Activated CD8-positive, alpha-beta T cell treated with anti-CD3 and anti-CD28 coated beads, Interleukin-2, amount 10 ng/mL, durations not matched to agents 7 days and 5 days (primary cell): Measurements from ENCODE around the gene CES4A. TPM values are rescaled to one million over a fixed set of nuclear protein-coding genes. Genes with fewer than 3 reads are reported as not detected.
"Not testable (repeated sequence)": the region's sequence is repeated elsewhere in the genome, so short reads cannot be mapped to it uniquely, and the experiment has no call there.

Source experiments
- ATAC-seq: fragments of 150-1000 bp; cut with Tn5 transposase; one replicate; pipeline ENCODE4 v1.10.0; 2021; ENCODE audit warnings: moderate library complexity
- CTCF ChIA-PET: fragments of 350-600 bp; sonication (Branson Sonifier 250); formaldehyde crosslinking; loops from one replicate; lab custom pipeline; 2021; ENCODE audit warnings: antibody characterized with exemption; lab: Charles Lee
- POLR2A ChIA-PET: fragments of 350-600 bp; sonication (Branson Sonifier 250); formaldehyde crosslinking; loops from one replicate; lab custom pipeline; 2021; ENCODE audit warnings: antibody characterized with exemption; lab: Charles Lee
- DNase-seq: peaks from one replicate; pipeline ENCODE4 v3.0.0-alpha.2; 2020
- H3K27ac Mint-ChIP-seq: one replicate; pipeline ENCODE4 v1.8.0; 2021; ENCODE audit warnings: mild to moderate bottlenecking, mixed read lengths
- H3K27me3 Mint-ChIP-seq: one replicate; pipeline ENCODE4 v1.8.0; 2021; ENCODE audit warnings: low read depth, mixed read lengths
- H3K36me3 Mint-ChIP-seq: one replicate; pipeline ENCODE4 v1.8.0; 2021; ENCODE audit warnings: low read depth, mixed read lengths
- H3K4me1 Mint-ChIP-seq: one replicate; pipeline ENCODE4 v1.8.0; 2021; ENCODE audit warnings: low read depth, mixed read lengths
- H3K4me3 Mint-ChIP-seq: one replicate; pipeline ENCODE4 v1.8.0; 2021; ENCODE audit warnings: mild to moderate bottlenecking, mixed read lengths
- H3K9me3 Mint-ChIP-seq: one replicate; pipeline ENCODE4 v1.8.0; 2022; ENCODE audit warnings: mixed read lengths; ENCODE audit not compliant: insufficient read depth
- total RNA-seq, 2 experiments: library from RNA; stranded (reverse); gene quantifications; one replicate each; pipeline ENCODE4 v1.2.3, GENCODE V29; 2021

The CES4A gene
- total RNA-seq, 2 experiments from 2014 or later, result 10.5 to 12.0 TPM

GRCh38 chr16:66974156-66974931, 14.0 kb upstream of the CES4A start:
- H3K27ac Mint-ChIP-seq, result peak overlapping the region; percentile 51
- CTCF ChIA-PET, result interaction anchor here (0.9 to 7.5 kb wide), 8 partner anchors 9 to 184 kb away, joined by 3 to 95 read pairs (median 12); partner anchors contain the start of genes CES3, FBXL8 and TRADD
- not testable (repeated sequence) for H3K4me3 Mint-ChIP-seq, DNase-seq, H3K27me3 Mint-ChIP-seq, ATAC-seq, H3K9me3 Mint-ChIP-seq, H3K36me3 Mint-ChIP-seq
- POLR2A ChIA-PET, result interaction anchor here (1.3 kb wide), 1 partner anchor 181 kb away, joined by 3 read pairs; no protein-coding TSS in a partner anchor
- peaks cover 43% of the 10 kb centered on the region for H3K4me1 Mint-ChIP-seq

DNA sequence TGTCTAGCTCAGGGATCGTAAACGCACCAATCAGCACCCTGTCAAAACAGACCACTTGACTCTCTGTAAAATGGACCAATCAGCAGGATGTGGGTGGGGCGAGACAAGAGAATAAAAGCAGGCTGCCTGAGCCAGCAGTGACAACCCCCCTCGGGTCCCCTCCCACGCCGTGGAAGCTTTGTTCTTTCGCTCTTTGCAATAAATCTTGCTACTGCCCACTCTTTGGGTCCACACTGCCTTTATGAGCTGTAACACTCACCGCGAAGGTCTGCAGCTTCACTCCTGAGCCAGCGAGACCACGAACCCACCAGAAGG, 13.5 kb upstream of the CES4A start:
- not testable (repeated sequence) for H3K36me3 Mint-ChIP-seq, ATAC-seq, H3K27me3 Mint-ChIP-seq, H3K9me3 Mint-ChIP-seq
- POLR2A ChIA-PET, result interaction anchor here (1.3 to 1.5 kb wide), 2 partner anchors 13 to 180 kb away, joined by 3 read pairs; no protein-coding TSS in a partner anchor
- peak overlapping the region; percentile 51 for H3K27ac Mint-ChIP-seq
- peaks cover 46% of the 10 kb centered on the region for H3K4me1 Mint-ChIP-seq
- CTCF ChIA-PET, result interaction anchor here (0.9 to 7.5 kb wide), 9 partner anchors 8 to 210 kb away, joined by 3 to 95 read pairs (median 11); partner anchors contain the start of genes CES3, FBXL8 and TRADD
- DNase-seq, result peak; percentile 60
- H3K4me3 Mint-ChIP-seq, result peak overlapping the region; percentile 59

DNA sequence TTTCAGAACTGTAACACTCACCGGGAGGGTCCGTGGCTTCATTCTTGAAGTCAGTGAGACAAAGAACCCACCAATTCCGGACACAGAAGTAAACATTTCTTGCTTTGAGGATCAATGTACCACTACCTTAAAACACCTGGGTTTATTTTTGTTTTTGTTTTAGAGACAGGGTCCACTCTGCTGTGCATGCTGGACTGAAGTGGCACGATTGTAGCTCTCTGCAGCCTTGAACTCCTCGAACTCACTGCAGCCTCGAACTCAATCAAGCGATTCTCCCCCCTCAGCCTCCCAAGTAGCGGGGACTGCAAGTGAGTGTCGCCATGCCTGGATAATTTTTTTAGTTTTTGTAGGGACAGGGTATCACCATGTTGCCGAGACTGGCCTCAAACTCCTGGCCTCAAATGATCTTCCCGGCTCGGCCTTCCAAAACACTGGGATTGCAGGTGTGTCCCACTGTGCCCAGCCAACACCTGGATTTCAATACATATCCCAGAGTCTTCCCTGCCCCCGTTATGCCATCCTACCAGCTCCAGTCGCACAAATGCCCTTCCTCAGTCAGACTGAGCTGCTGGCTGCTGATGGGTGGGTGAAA, 13.0 kb upstream of the CES4A start:
- Mint-ChIP-seq H3K4me1 (peaks cover 51% of the 10 kb centered on the region), H3K9me3 (no peaks in the 10 kb centered on the region), H3K27ac (peak overlapping the region; percentile 51), H3K36me3 (no peaks in the 10 kb centered on the region), H3K4me3 (peak overlapping the region; percentile 59), H3K27me3 (no peaks in the 10 kb centered on the region)
- ChIA-PET POLR2A (interaction anchor here (0.6 to 1.5 kb wide), 8 partner anchors 9 to 210 kb away, joined by 3 to 4 read pairs (median 3); partner anchors contain the start of genes FBXL8, PDP2 and TRADD), CTCF (interaction anchor here (0.8 to 7.5 kb wide), 16 partner anchors 8 to 222 kb away, joined by 3 to 95 read pairs (median 6); partner anchors contain the start of genes B3GNT9, CES3, FBXL8 and TRADD)
- ATAC-seq (no peak), DNase-seq (no peak)

DNA sequence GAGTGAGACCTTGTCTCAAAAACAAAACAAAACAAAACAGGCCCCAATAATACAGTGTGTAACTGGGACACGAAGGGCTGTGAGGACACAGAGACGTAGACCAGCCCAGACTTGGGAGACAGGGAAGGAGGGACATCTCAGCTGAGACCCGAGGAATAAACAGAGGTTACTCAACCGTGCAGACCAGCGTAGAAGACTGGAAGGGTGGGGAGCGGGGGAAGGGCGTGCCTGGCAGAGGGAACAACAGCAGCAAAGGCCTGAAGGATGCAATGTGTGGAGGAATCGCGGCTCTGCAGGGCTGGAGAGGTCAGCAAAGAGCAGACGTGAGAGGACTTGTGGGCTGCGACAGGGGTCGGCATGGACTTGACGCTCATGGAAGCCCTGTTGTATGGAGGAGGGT, 11.6 kb upstream of the CES4A start:
- no peaks in the 10 kb centered on the region for H3K36me3 Mint-ChIP-seq
- H3K27ac Mint-ChIP-seq, result peak overlapping the region; percentile 3
- H3K4me3 Mint-ChIP-seq, result no peak overlapping the region
- ChIA-PET CTCF (interaction anchor here (0.6 to 7.5 kb wide), 15 partner anchors 10 to 221 kb away, joined by 3 to 95 read pairs (median 6); partner anchors contain the start of genes B3GNT9, CES3, FBXL8 and TRADD), POLR2A (interaction anchor here (1.0 kb wide), 1 partner anchor 37 kb away, joined by 4 read pairs; no protein-coding TSS in a partner anchor)
- H3K9me3 Mint-ChIP-seq, result no peaks in the 10 kb centered on the region
- peaks cover 56% of the 10 kb centered on the region for H3K4me1 Mint-ChIP-seq
- no peaks in the 10 kb centered on the region for H3K27me3 Mint-ChIP-seq
- ATAC-seq, result no peak
- DNase-seq, result no peak

GRCh38 chr16:66977341-66978113, 10.9 kb upstream of the CES4A start:
- Mint-ChIP-seq H3K4me1 (peaks cover 60% of the 10 kb centered on the region), H3K9me3 (no peaks in the 10 kb centered on the region), H3K27ac (peak overlapping the region; percentile 73), H3K36me3 (peaks cover 3% of the 10 kb centered on the region), H3K4me3 (no peak overlapping the region), H3K27me3 (no peaks in the 10 kb centered on the region)
- ChIA-PET POLR2A (interaction anchor here (2.0 kb wide), 1 partner anchor 37 kb away, joined by 15 read pairs; no protein-coding TSS in a partner anchor), CTCF (interaction anchor here (0.6 to 7.5 kb wide), 19 partner anchors 9 to 267 kb away, joined by 3 to 95 read pairs (median 3); partner anchors contain the start of genes B3GNT9, CBFB, FBXL8 and TRADD)
- ATAC-seq (peak; percentile 99), DNase-seq (peak; percentile 94)

DNA sequence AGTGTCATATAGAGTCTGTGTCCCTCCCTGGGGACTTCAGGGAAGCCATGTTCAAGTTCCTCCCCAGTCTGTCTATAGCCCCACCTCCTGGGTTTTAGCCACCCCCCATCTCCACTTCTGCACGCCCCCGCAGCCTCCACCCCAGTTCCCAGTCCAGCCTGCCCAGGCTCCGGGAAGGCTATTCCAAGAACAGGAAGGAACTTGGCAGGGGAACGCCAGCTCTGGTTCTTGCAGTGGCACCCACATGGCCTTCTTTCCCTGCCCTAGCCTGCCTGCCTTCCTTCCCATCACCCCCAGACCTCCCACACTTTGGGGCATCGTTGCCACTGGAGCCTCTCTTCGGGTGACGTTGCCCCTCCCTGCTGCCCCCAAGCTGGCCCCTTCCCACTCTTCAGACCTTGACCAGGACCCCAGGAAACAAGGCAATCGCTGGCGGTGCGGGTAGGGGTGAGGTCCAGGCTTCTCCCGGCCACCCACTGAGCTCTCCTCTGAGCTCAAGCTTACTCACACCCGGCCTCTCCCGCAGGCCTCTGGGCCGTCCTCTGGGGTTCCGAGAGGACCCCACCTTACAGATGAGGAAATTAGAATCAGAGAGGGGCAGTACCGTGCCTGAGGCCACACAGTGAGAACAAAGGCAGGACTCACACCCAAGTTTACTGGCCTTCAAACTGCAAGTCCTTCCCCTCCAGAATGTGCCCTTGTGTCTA, 9.2 kb upstream of the CES4A start:
- Mint-ChIP-seq H3K4me1 (peaks cover 70% of the 10 kb centered on the region), H3K27me3 (no peaks in the 10 kb centered on the region), H3K36me3 (peaks cover 4% of the 10 kb centered on the region), H3K4me3 (no peak overlapping the region), H3K9me3 (no peaks in the 10 kb centered on the region), H3K27ac (peak overlapping the region; percentile 61)
- no peak for DNase-seq
- no peak for ATAC-seq
- ChIA-PET CTCF (interaction anchor here (0.7 to 7.5 kb wide), 8 partner anchors 28 to 207 kb away, joined by 3 to 95 read pairs (median 15); partner anchors contain the start of genes FBXL8 and TRADD), POLR2A (interaction anchor here (1.0 to 2.0 kb wide), 2 partner anchors 35 to 181 kb away, joined by 4 to 15 read pairs; partner anchors contain the start of genes FBXL8 and TRADD)

DNA sequence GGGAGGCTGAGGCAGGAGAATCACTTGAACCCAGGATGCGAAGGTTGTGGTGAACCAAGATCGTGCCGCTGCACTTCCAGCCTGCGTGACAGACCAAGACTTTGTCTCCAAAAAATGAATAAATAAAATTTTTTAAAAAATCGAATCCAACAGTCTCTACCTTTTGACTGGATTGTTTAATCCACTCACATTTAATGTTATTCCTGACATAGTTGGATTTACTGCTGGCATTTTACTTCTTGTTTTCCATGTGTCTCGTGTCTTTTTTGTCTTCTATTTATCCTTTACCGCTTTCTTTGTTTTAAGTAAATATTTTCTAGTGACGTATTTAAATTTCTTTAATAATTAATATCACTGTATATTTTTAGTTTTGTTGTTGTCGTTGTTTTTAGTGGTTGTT, 5.4 kb upstream of the CES4A start:
- ChIA-PET CTCF (interaction anchor here (0.8 to 2.9 kb wide), 16 partner anchors 8 to 202 kb away, joined by 3 to 14 read pairs (median 4); partner anchors contain the start of genes CBFB, CES3, FBXL8 and TRADD), POLR2A (interaction anchor here (0.7 to 1.5 kb wide), 3 partner anchors 31 to 206 kb away, joined by 3 to 8 read pairs (median 3); partner anchors contain the start of gene CBFB)
- Mint-ChIP-seq H3K4me3 (no peak overlapping the region), H3K4me1 (peaks cover 73% of the 10 kb centered on the region), H3K27me3 (no peaks in the 10 kb centered on the region), H3K27ac (peak overlapping the region; percentile 92), H3K9me3 (no peaks in the 10 kb centered on the region), H3K36me3 (peaks cover 16% of the 10 kb centered on the region)
- DNase-seq, result no peak
- no peak for ATAC-seq

DNA sequence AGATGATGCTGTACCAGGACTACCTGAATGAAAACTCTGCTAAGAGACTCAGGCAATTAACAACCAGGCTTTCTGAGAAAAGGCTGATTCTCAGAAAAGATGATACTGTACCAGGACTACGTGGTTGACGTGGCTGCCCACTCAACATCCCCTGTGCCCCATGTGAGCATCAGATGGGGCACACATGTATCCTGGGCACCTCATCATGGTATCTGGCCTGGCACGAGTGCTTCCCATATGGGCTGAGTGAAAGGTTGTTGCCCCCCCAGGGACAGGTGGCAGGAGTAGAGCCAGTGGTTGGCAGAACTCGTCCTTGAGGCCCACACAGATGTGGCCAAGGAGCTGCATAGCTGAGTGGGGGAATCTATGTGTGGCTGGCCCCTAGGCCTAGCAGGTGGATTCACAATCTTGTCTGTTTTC, 3.5 kb upstream of the CES4A start:
- Mint-ChIP-seq H3K4me3 (peak overlapping the region; percentile 0), H3K36me3 (peaks cover 17% of the 10 kb centered on the region), H3K27ac (peak overlapping the region; percentile 92), H3K9me3 (no peaks in the 10 kb centered on the region), H3K27me3 (no peaks in the 10 kb centered on the region), H3K4me1 (peaks cover 67% of the 10 kb centered on the region)
- peak; percentile 83 for ATAC-seq
- CTCF ChIA-PET, result interaction anchor here (0.9 to 2.9 kb wide), 9 partner anchors 9 to 173 kb away, joined by 3 to 18 read pairs (median 7); partner anchors contain the start of gene CES3
- DNase-seq, result peak; percentile 78
- POLR2A ChIA-PET, result interaction anchor here (0.6 to 1.4 kb wide), 2 partner anchors 11 to 29 kb away, joined by 3 to 14 read pairs; no protein-coding TSS in a partner anchor

- H3K4me1 Mint-ChIP-seq, result peaks cover 61% of the 10 kb centered on the region
- H3K27me3 Mint-ChIP-seq, result no peaks in the 10 kb centered on the region
- ATAC-seq (no peak), DNase-seq (no peak)
- ChIA-PET CTCF (interaction anchor here (1.0 to 2.1 kb wide), 6 partner anchors 9 to 164 kb away, joined by 3 to 13 read pairs (median 4); partner anchors contain the start of gene B3GNT9), POLR2A (no interaction called here)
- H3K27ac Mint-ChIP-seq, result peak overlapping the region; percentile 75
- H3K4me3 Mint-ChIP-seq, result no peak overlapping the region
- peaks cover 17% of the 10 kb centered on the region for H3K36me3 Mint-ChIP-seq
- no peaks in the 10 kb centered on the region for H3K9me3 Mint-ChIP-seq
Observed at GRCh38 chr16:66986559-66986958, 1.8 kb upstream of the CES4A start.

DNA sequence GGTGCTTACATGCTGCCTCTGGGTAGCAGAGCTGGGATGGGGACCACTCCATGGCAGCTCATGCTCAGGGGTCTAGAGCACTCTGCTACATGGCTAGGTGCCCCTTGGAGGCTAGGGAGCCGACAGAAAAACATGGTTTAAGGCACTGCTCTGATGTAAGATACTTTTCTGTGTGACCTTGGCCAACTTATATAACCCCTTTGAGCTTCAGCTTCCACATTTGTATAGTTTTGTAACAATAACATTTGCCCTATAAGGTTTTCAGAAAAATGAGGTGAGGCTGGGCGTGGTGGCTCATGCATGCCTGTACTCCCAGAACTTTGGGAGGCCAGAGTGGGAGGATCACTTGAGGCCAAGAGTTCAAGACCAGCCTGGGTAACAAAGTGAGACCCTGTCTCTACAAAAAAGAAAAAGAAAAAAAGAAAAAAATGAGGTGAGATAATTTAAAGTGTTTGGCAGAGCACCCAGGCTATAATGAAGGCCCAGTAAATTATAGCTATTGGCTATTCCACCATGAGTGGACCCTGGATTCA, 3.2 kb downstream of the CES4A start:
- Mint-ChIP-seq H3K4me3 (no peak overlapping the region), H3K9me3 (no peaks in the 10 kb centered on the region), H3K27ac (no peak overlapping the region), H3K27me3 (no peaks in the 10 kb centered on the region), H3K36me3 (peaks cover 8% of the 10 kb centered on the region), H3K4me1 (peaks cover 25% of the 10 kb centered on the region)
- ChIA-PET CTCF (interaction anchor here (1.0 to 3.5 kb wide), 6 partner anchors 16 to 164 kb away, joined by 4 to 16 read pairs (median 7); partner anchors contain the start of genes CES3 and NAE1), POLR2A (interaction anchor here (0.8 to 2.0 kb wide), 2 partner anchors 22 to 37 kb away, joined by 5 to 7 read pairs; no protein-coding TSS in a partner anchor)
- ATAC-seq (no peak), DNase-seq (no peak)
